A673 (cell line): ENCODE results near the gene B4GALNT4. TPM values are rescaled to one million over a fixed set of nuclear protein-coding genes. Genes with fewer than 3 reads are reported as not detected.

Experiments
- BruUV-seq: library from RNA; stranded (reverse); fragments of 400-500 nt; replicated peaks from 2 replicates; lab custom pipeline; 2021; lab: Mats Ljungman, UMichigan
- CTCF ChIA-PET: fragments of 300-600 bp; sonication (Branson Sonifier 250); formaldehyde crosslinking; loops from one replicate; lab custom pipeline; 2022; ENCODE audit warnings: antibody characterized with exemption; lab: Charles Lee
- POLR2A ChIA-PET: fragments of 300-600 bp; sonication (Branson Sonifier 250); formaldehyde crosslinking; loops from one replicate; lab custom pipeline; 2022; ENCODE audit warnings: antibody characterized with exemption; ENCODE audit not compliant: low non-redundant PET; lab: Charles Lee
- DNase-seq: peaks from one replicate; pipeline ENCODE4 v3.0.0-alpha.2; 2015; ENCODE audit warnings: low spot score
- H3K27ac ChIP-seq: fragments of 200-600 bp; sonication (generic); 2 replicates; pipeline ENCODE4 v1.5.1; 2016; ENCODE audit warnings: mixed run types, low read depth, mild to moderate bottlenecking, mixed read lengths, antibody characterized with exemption, low read length; ENCODE audit not compliant: poor library complexity, severe bottlenecking
- H3K27me3 ChIP-seq: fragments of 200-600 bp; sonication (generic); replicated peaks from 2 replicates; pipeline ENCODE4 v1.6.1; 2017; ENCODE audit warnings: mixed run types, low read depth, mild to moderate bottlenecking, mixed read lengths, antibody characterized with exemption, low read length; ENCODE audit not compliant: insufficient read depth, poor library complexity
- H3K36me3 ChIP-seq: fragments of 200-600 bp; sonication (generic); 2 replicates; pipeline ENCODE4 v1.6.1; 2016; ENCODE audit warnings: mixed run types, mild to moderate bottlenecking, mixed read lengths, antibody characterized with exemption, low read length; ENCODE audit not compliant: insufficient read depth, poor library complexity, severe bottlenecking
- H3K4me1 ChIP-seq: fragments of 200-600 bp; sonication (generic); 2 replicates; pipeline ENCODE4 v1.6.1; 2017; ENCODE audit warnings: mixed run types, mild to moderate bottlenecking, mixed read lengths, antibody characterized with exemption, low read length; ENCODE audit not compliant: insufficient read depth, poor library complexity, severe bottlenecking
- H3K4me3 ChIP-seq: fragments of 200-600 bp; sonication (generic); 2 replicates; pipeline ENCODE4 v1.5.1; 2016; ENCODE audit warnings: low read depth, mixed run types, mild to moderate bottlenecking, mixed read lengths, low read length; ENCODE audit not compliant: poor library complexity, severe bottlenecking
- H3K9me3 ChIP-seq: fragments of 200-600 bp; sonication (generic); 2 replicates; pipeline ENCODE4 v1.6.1; 2016; ENCODE audit warnings: mixed run types, low read depth, mild to moderate bottlenecking, mixed read lengths, antibody characterized with exemption, low read length; ENCODE audit not compliant: poor library complexity, severe bottlenecking
- EZH2 ChIP-seq: fragments of 200-600 bp; sonication (generic); IDR thresholded peaks from 2 replicates; pipeline ENCODE4 v1.6.1; 2017; ENCODE audit warnings: borderline replicate concordance, low read depth, mild to moderate bottlenecking, mixed read lengths, antibody characterized with exemption, low read length; ENCODE audit not compliant: poor library complexity, severe bottlenecking
- intact Hi-C: fragments of 100-400 bp; cut with micrococcal nuclease; formaldehyde crosslinking; loops from one replicate; pipeline ENCODE4 v1.10.0; 2022; ENCODE audit not compliant: unreplicated experiment
- total RNA-seq: library from RNA; stranded (reverse); gene quantifications from 2 replicates; pipeline ENCODE4 v1.2.3, GENCODE V29; 2021
- TF ChIP-seq, protein P1 (sequence below): fragments of 300-800, 200-600 bp; sonication (generic); conservative IDR thresholded peaks from 2 replicates; pipeline ENCODE4 v1.5.1; 2017; ENCODE audit warnings: low read depth, mild to moderate bottlenecking, antibody characterized with exemption, low read length, moderate library complexity, mixed read lengths

The B4GALNT4 gene
- total RNA-seq, 1 experiment from 2014 or later, result 19.0 TPM

DNA sequence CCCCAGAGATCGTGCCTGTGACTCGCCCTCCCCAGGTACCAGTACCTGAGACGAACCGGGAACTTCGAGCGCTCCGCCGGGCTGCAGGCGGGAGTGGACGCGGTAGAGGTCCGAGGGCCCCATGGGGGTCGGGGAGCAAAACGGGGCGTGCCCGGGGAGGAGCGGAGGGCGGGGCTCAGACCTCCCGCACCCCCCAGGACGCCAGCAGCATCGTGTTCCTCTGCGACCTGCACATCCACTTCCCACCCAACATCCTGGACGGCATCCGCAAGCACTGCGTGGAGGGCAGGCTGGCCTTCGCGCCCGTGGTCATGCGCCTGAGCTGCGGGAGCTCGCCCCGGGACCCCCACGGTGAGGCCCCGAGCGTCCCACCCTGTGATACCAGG lies 10.8 kb downstream of the B4GALNT4 start:
- no peak overlapping the region for H3K4me3 ChIP-seq
- no peak overlapping the region for H3K27ac ChIP-seq
- DNase-seq, result no peak
- intact Hi-C loops, result no loop called here
- no peaks in the 10 kb centered on the region for H3K27me3 ChIP-seq
- no TSS peak for BruUV-seq
- TF ChIP-seq EZH2, result no peak
- TF ChIP-seq, protein P1, sequence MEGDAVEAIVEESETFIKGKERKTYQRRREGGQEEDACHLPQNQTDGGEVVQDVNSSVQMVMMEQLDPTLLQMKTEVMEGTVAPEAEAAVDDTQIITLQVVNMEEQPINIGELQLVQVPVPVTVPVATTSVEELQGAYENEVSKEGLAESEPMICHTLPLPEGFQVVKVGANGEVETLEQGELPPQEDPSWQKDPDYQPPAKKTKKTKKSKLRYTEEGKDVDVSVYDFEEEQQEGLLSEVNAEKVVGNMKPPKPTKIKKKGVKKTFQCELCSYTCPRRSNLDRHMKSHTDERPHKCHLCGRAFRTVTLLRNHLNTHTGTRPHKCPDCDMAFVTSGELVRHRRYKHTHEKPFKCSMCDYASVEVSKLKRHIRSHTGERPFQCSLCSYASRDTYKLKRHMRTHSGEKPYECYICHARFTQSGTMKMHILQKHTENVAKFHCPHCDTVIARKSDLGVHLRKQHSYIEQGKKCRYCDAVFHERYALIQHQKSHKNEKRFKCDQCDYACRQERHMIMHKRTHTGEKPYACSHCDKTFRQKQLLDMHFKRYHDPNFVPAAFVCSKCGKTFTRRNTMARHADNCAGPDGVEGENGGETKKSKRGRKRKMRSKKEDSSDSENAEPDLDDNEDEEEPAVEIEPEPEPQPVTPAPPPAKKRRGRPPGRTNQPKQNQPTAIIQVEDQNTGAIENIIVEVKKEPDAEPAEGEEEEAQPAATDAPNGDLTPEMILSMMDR, result no peak
- H3K9me3 ChIP-seq, result no peaks in the 10 kb centered on the region
- H3K36me3 ChIP-seq, result no peaks in the 10 kb centered on the region
- no peaks in the 10 kb centered on the region for H3K4me1 ChIP-seq
- ChIA-PET CTCF (no interaction called here), POLR2A (no interaction called here)

DNA sequence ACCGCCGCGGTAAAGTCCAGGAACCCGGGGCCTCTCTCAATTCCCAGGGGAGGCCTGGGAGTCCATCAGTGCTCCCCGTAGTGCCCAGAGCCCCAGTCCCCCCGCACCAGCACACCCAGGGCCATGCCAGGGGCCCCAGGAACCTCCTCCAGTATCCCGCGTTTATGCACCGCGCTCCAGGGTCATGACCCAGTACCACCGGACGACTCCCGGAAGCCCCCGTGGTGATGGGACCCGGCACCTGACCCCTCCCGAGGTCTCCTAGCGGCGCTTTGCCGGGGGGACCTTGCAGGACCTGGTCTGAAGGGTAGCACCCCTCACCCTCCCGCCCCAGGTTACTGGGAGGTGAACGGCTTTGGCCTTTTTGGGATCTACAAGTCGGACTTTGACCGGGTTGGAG lies 11.2 kb downstream of the B4GALNT4 start:
- no TSS peak for BruUV-seq
- ChIA-PET POLR2A (no interaction called here), CTCF (no interaction called here)
- DNase-seq, result no peak
- Histone ChIP-seq H3K4me3 (no peak overlapping the region), H3K9me3 (no peaks in the 10 kb centered on the region), H3K4me1 (no peaks in the 10 kb centered on the region), H3K27me3 (no peaks in the 10 kb centered on the region), H3K27ac (no peak overlapping the region), H3K36me3 (no peaks in the 10 kb centered on the region)
- intact Hi-C loops, result no loop called here
- TF ChIP-seq, protein P1, result no peak
- no peak for TF ChIP-seq EZH2

DNA sequence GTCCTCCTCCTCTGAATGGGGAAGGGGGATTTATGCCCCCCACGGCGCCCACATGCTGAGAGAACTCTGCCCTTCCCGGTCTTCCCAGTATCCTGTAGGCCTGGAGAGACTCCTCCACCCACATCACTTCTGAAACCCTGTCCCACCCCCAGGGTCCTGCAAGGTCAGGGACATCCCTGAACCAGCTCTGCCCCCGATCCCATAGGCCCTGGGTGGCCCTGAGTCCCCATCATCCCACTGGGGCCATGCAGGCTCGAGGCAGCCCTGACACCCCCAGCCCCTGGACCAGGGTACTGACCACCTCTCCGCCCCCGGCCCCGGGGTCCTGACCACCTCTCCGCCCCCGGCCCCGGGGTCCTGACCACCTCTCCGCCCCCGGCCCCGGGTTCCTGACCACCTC lies 11.7 kb downstream of the B4GALNT4 start:
- no peaks in the 10 kb centered on the region for H3K9me3 ChIP-seq
- no peak overlapping the region for H3K4me3 ChIP-seq
- TF ChIP-seq EZH2, result no peak
- BruUV-seq, result no TSS peak
- CTCF ChIA-PET, result no interaction called here
- intact Hi-C loops, result no loop called here
- no peak overlapping the region for H3K27ac ChIP-seq
- H3K27me3 ChIP-seq, result no peaks in the 10 kb centered on the region
- POLR2A ChIA-PET, result no interaction called here
- H3K36me3 ChIP-seq, result no peaks in the 10 kb centered on the region
- DNase-seq, result no peak
- H3K4me1 ChIP-seq, result no peaks in the 10 kb centered on the region

DNA sequence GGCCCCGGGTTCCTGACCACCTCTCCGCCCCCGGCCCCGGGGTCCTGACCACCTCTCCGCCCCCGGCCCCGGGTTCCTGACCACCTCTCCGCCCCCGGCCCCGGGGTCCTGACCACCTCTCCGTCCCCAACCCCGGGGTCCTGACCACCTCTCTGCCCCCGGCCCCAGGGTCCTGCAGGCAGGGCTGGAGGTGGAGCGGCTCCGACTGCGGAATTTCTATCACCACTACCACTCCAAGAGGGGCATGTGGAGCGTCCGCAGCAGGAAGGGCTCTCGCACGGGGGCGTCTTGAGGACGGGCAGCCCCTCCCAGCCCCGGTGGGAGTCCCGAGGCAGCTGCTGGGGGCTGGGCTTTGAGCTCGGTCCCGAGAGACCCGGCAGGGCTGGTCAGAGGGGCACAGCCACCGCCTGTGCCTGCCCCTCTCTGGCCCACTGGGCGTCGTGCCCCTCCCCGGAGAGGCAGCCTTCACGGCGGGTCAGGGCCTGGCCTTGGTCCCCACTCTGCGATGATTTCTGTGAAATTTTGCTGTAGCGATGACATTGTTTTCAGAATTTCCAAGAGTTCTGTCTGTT lies 12.3 kb downstream of the B4GALNT4 start:
- BruUV-seq, result no TSS peak
- no peak for DNase-seq
- TF ChIP-seq, protein P1, result no peak
- TF ChIP-seq EZH2, result no peak
- Histone ChIP-seq H3K9me3 (peaks cover 2% of the 10 kb centered on the region), H3K4me3 (no peak overlapping the region), H3K27me3 (no peaks in the 10 kb centered on the region), H3K36me3 (no peaks in the 10 kb centered on the region), H3K27ac (no peak overlapping the region), H3K4me1 (no peaks in the 10 kb centered on the region)
- intact Hi-C loops, result no loop called here
- CTCF ChIA-PET, result no interaction called here
- POLR2A ChIA-PET, result no interaction called here
